BLaER1 treated with 17β-estradiol and CSF1 and Interleukin-3, amounts not matched to agents 10 nM and 100 nM (cell line): ENCODE measurements around the gene LPP.

Experiments
- H3K27ac ChIP-seq, 11 experiments: shearing (Covaris generic); formaldehyde crosslinking; 2 replicates each; pipeline ENCODE4 v1.8.1; 2022
- H3K27me3 ChIP-seq, 11 experiments: shearing (Covaris generic); formaldehyde crosslinking; 2 replicates each; pipeline ENCODE4 v1.8.1; 2022
- H3K36me3 ChIP-seq, 11 experiments: shearing (Covaris generic); formaldehyde crosslinking; 2 replicates each; pipeline ENCODE4 v1.8.1; 2022
- H3K4me1 ChIP-seq, 10 experiments: shearing (Covaris generic); formaldehyde crosslinking; 2 replicates each; pipeline ENCODE4 v1.8.1; 2022
- H3K4me2 ChIP-seq, 11 experiments: shearing (Covaris generic); formaldehyde crosslinking; 2 replicates each; pipeline ENCODE4 v1.8.1; 2022
- H3K4me3 ChIP-seq, 10 experiments: shearing (Covaris generic); formaldehyde crosslinking; 2 replicates each; pipeline ENCODE4 v1.8.1; 2022
- H3K9ac ChIP-seq, 11 experiments: shearing (Covaris generic); formaldehyde crosslinking; 2 replicates each; pipeline ENCODE4 v1.8.1; 2022
- H3K9me3 ChIP-seq, 11 experiments: shearing (Covaris generic); formaldehyde crosslinking; replicated peaks in 1 of 11; 2 replicates each; pipeline ENCODE4 v1.8.1; 2022
- H4K20me1 ChIP-seq, 11 experiments: shearing (Covaris generic); formaldehyde crosslinking; 2 replicates each; pipeline ENCODE4 v1.8.1; 2022
- Cebpa-rat ChIP-seq, 11 experiments: shearing (Covaris generic); IDR thresholded peaks; 2 replicates each; pipeline ENCODE4 v1.8.1; 2022

LPP gene

GRCh38 chr3:188926741-188927511, 773.0 kb downstream of the LPP start:
- Histone ChIP-seq H4K20me1 (no peaks in the 10 kb centered on the region), H3K4me2 (peak overlapping the region in 3 of 11 experiments; percentile 41 to 53 (median 46); a peak in 6 of 22 replicates), H3K27ac (peak overlapping the region in 3 of 11 experiments; percentile 3 to 49 (median 7); a peak in 3 of 22 replicates), H3K9ac (no peak overlapping the region), H3K27me3 (no peaks in the 10 kb centered on the region), H3K4me3 (no peak overlapping the region), H3K9me3 (peaks cover 0 to 13% (median 0%) of the 10 kb centered on the region in 11 experiments; a peak in 1 of 22 replicates), H3K36me3 (no peaks in the 10 kb centered on the region), H3K4me1 (peaks cover 14 to 65% (median 26%) of the 10 kb centered on the region in 10 experiments)
- no peak for TF ChIP-seq Cebpa-rat (IDR thresholded peaks at IDR 0.05)

DNA sequence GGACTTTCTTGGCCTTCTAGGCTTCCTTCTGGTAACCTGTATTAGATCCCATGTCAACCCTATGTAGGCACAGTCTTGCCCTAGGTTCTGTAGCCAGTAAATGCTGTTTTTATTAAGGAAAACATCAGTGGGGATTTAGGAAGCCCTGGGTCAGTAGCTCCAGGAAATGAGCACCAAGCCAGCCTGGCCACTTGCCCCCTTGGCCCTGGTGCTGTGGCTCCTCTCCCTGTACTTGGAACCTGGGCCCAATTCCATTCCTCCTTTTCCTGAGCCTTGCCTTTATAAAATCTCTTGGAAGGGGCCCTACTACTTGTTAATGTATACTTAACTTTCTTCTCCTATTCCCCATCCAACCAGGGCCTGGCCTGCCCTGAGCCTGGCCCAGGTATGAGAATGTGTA, 774.0 kb downstream of the LPP start:
- no peak for TF ChIP-seq Cebpa-rat (IDR thresholded peaks at IDR 0.05)
- Histone ChIP-seq H3K27ac (peak overlapping the region in 4 of 11 experiments; percentile 1 to 49 (median 14); a peak in 4 of 22 replicates), H3K27me3 (no peaks in the 10 kb centered on the region), H3K4me3 (no peak overlapping the region), H4K20me1 (no peaks in the 10 kb centered on the region), H3K9me3 (peaks cover 0 to 7% (median 0%) of the 10 kb centered on the region in 11 experiments; a peak in 1 of 22 replicates), H3K9ac (no peak overlapping the region), H3K4me1 (peaks cover 14 to 75% (median 28%) of the 10 kb centered on the region in 10 experiments), H3K36me3 (no peaks in the 10 kb centered on the region), H3K4me2 (peak overlapping the region in 3 of 11 experiments; percentile 41 to 53 (median 46); a peak in 5 of 22 replicates)

DNA sequence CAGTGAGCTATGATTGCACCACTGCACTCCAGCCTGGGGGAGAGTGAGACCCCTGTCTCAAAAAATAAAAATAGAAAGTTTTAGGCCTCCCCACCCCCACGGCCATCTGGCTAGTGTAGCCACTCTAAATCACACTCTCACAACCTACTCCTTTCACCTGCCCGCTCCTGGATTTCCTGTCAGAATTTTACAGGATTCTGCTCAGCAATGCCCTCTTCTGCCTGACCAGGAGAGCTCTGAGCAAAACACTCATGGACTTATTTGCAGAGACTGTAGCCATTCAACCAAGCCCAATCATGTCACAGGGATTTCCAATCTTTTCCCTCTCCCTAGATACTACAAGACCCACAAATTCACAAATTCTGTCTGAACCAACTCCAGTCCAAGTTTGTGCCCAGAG, 775.2 kb downstream of the LPP start:
- H3K27me3 ChIP-seq, result no peaks in the 10 kb centered on the region
- H3K4me1 ChIP-seq, result peaks cover 14 to 87% (median 28%) of the 10 kb centered on the region in 10 experiments
- H3K9ac ChIP-seq, result no peak overlapping the region; a peak in 1 of 22 replicates
- H3K36me3 ChIP-seq, result no peaks in the 10 kb centered on the region
- H4K20me1 ChIP-seq, result no peaks in the 10 kb centered on the region
- TF ChIP-seq Cebpa-rat (IDR thresholded peaks at IDR 0.05), result no peak
- H3K9me3 ChIP-seq, result peaks cover 0 to 6% (median 0%) of the 10 kb centered on the region in 11 experiments; a peak in 1 of 22 replicates
- H3K4me3 ChIP-seq, result no peak overlapping the region
- H3K4me2 ChIP-seq, result peak overlapping the region in 7 of 11 experiments; percentile 19 to 77 (median 65); a peak in 8 of 22 replicates
- no peak overlapping the region; a peak in 2 of 22 replicates for H3K27ac ChIP-seq

GRCh38 chr3:188931036-188931435, 777.1 kb downstream of the LPP start:
- no peak overlapping the region for H3K4me3 ChIP-seq
- no peaks in the 10 kb centered on the region for H3K9me3 ChIP-seq
- H3K9ac ChIP-seq, result peak overlapping the region in 10 of 11 experiments; percentile 14 to 64 (median 34); a peak in 12 of 22 replicates
- H4K20me1 ChIP-seq, result no peaks in the 10 kb centered on the region
- H3K27me3 ChIP-seq, result no peaks in the 10 kb centered on the region
- no peak for TF ChIP-seq Cebpa-rat (IDR thresholded peaks at IDR 0.05)
- H3K4me1 ChIP-seq, result peaks cover 14 to 98% (median 28%) of the 10 kb centered on the region in 10 experiments
- peak overlapping the region in 9 of 11 experiments; percentile 6 to 69 (median 33); a peak in 13 of 22 replicates for H3K27ac ChIP-seq
- H3K36me3 ChIP-seq, result no peaks in the 10 kb centered on the region
- H3K4me2 ChIP-seq, result peak overlapping the region; percentile 30 to 77 (median 60)

- Histone ChIP-seq H3K4me2 (peak overlapping the region; percentile 30 to 77 (median 60)), H3K4me3 (no peak overlapping the region), H3K27ac (peak overlapping the region in 9 of 11 experiments; percentile 6 to 69 (median 33); a peak in 13 of 22 replicates), H3K27me3 (no peaks in the 10 kb centered on the region), H3K9ac (peak overlapping the region in 9 of 11 experiments; percentile 14 to 64 (median 37); a peak in 11 of 22 replicates), H3K36me3 (no peaks in the 10 kb centered on the region), H3K4me1 (peaks cover 14 to 98% (median 28%) of the 10 kb centered on the region in 10 experiments), H4K20me1 (no peaks in the 10 kb centered on the region), H3K9me3 (no peaks in the 10 kb centered on the region)
- no peak for TF ChIP-seq Cebpa-rat (IDR thresholded peaks at IDR 0.05)
Measured at GRCh38 chr3:188931531-188931930, 777.6 kb downstream of the LPP start.

DNA sequence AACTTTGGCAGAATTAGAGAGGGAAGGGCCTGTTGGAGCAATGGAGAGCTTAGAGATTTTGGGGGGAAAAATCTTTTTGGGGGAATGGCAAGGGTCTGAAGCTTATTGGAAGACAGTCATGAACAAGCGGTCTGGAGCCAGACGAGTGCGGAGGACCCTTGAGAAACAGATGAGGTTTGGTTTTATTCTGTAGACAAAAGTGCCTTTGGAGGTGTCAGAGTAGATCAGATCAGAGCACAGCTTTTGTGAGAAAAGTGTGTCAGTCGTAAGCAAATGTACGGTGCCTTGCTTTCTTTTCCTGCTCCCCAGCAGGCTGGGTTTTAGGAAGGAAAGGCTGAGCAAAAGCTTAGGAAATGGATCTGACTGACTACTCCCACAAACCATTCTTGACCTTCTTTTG, 781.0 kb downstream of the LPP start:
- H3K4me1 ChIP-seq, result peaks cover 17 to 98% (median 34%) of the 10 kb centered on the region in 10 experiments
- H3K9me3 ChIP-seq, result peaks cover 0 to 14% (median 0%) of the 10 kb centered on the region in 11 experiments; a peak in 2 of 22 replicates
- H3K9ac ChIP-seq, result no peak overlapping the region
- H4K20me1 ChIP-seq, result no peaks in the 10 kb centered on the region
- no peaks in the 10 kb centered on the region for H3K27me3 ChIP-seq
- H3K4me3 ChIP-seq, result no peak overlapping the region
- no peak for TF ChIP-seq Cebpa-rat (IDR thresholded peaks at IDR 0.05)
- H3K4me2 ChIP-seq, result peak overlapping the region in 3 of 11 experiments; percentile 2 to 13 (median 8); a peak in 1 of 22 replicates
- no peaks in the 10 kb centered on the region for H3K36me3 ChIP-seq
- peak overlapping the region in 1 of 11 experiments; percentile 7; a peak in 2 of 22 replicates for H3K27ac ChIP-seq

- Histone ChIP-seq H3K9ac (no peak overlapping the region), H3K27ac (peak overlapping the region in 3 of 11 experiments; percentile 23 to 97 (median 27); a peak in 3 of 22 replicates), H3K36me3 (no peaks in the 10 kb centered on the region), H3K9me3 (peaks cover 0 to 16% (median 0%) of the 10 kb centered on the region in 11 experiments; a peak in 3 of 22 replicates), H3K27me3 (no peaks in the 10 kb centered on the region), H4K20me1 (no peaks in the 10 kb centered on the region), H3K4me2 (peak overlapping the region in 3 of 11 experiments; percentile 34 to 87 (median 79); a peak in 5 of 22 replicates), H3K4me3 (no peak overlapping the region), H3K4me1 (peaks cover 15 to 98% (median 34%) of the 10 kb centered on the region in 10 experiments)
- no peak for TF ChIP-seq Cebpa-rat (IDR thresholded peaks at IDR 0.05)
Measured at GRCh38 chr3:188936597-188937107, 782.7 kb downstream of the LPP start.

DNA sequence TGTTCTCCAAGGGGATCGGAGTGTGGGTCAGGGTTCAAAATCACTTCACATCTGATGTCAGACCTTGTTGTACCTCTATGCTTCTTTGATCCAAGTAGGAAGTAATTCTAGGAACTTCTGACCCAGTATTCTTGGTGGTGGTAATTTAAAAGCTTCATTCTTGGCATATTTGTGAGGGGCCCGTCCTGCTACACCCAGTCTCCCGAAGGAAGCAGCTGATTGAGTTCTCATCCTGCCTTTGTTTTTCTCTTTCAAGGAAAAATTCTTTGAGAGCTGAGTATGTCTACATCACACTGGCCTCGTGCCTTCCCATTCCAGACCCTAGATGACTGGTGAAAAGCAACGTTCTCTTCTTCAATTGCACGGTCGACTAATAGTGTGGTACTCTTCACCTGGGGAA, 783.4 kb downstream of the LPP start:
- no peak overlapping the region; a peak in 1 of 22 replicates for H3K9ac ChIP-seq
- peaks cover 13 to 98% (median 36%) of the 10 kb centered on the region in 10 experiments for H3K4me1 ChIP-seq
- no peaks in the 10 kb centered on the region for H3K27me3 ChIP-seq
- no peaks in the 10 kb centered on the region for H4K20me1 ChIP-seq
- H3K36me3 ChIP-seq, result no peaks in the 10 kb centered on the region
- H3K4me3 ChIP-seq, result no peak overlapping the region
- no peak for TF ChIP-seq Cebpa-rat (IDR thresholded peaks at IDR 0.05)
- peaks cover 0 to 21% (median 0%) of the 10 kb centered on the region in 11 experiments; a peak in 3 of 22 replicates for H3K9me3 ChIP-seq
- H3K4me2 ChIP-seq, result peak overlapping the region in 3 of 11 experiments; percentile 73 to 87 (median 79); a peak in 5 of 22 replicates
- H3K27ac ChIP-seq, result peak overlapping the region in 4 of 11 experiments; percentile 12 to 97 (median 24); a peak in 5 of 22 replicates
